Keratinocyte (primary cell): ENCODE results near the gene TMC1. TPM values are rescaled to one million over a fixed set of nuclear protein-coding genes. Genes with fewer than 3 reads are reported as not detected.

Experiments used
- DNase-seq: peaks from one replicate; pipeline ENCODE4 v3.0.0-alpha.2; 2011; ENCODE audit warnings: low read depth, missing footprints, low spot score
- FAIRE-seq: peaks from 2 replicates; lab custom pipeline; 2011; peaks lifted over from hg19 to GRCh38; lab: Jason Lieb, UNC
- H2AFZ ChIP-seq: 2 replicates; pipeline ENCODE4 v1.6.0; 2012; ENCODE audit warnings: low read length, control low read depth, inconsistent platforms; ENCODE audit not compliant: control insufficient read depth
- H3K27ac ChIP-seq: 2 replicates; pipeline ENCODE4 v1.5.1; 2011; ENCODE audit warnings: low read length; ENCODE audit not compliant: control insufficient read depth, insufficient read depth
- H3K27me3 ChIP-seq: 3 replicates; pipeline ENCODE4 v1.6.0; 2011; ENCODE audit warnings: low read length; ENCODE audit not compliant: control insufficient read depth, insufficient read depth; ENCODE audit errors: extremely low read depth
- H3K36me3 ChIP-seq, 2 experiments: 2 replicates in 1 of 2; 3 replicates in 1 of 2; pipeline ENCODE4 v1.5.1; 2011; ENCODE audit warnings: low read length in 2 of 2, mild to moderate bottlenecking in 1 of 2; ENCODE audit not compliant: control insufficient read depth in 2 of 2, insufficient read depth in 2 of 2; ENCODE audit errors: extremely low read depth in 1 of 2
- H3K4me1 ChIP-seq: 3 replicates; pipeline ENCODE4 v1.5.1; 2011; ENCODE audit warnings: low read length; ENCODE audit not compliant: control insufficient read depth, insufficient read depth; ENCODE audit errors: extremely low read depth
- H3K4me2 ChIP-seq: 3 replicates; pipeline ENCODE4 v1.6.0; 2011; ENCODE audit warnings: low read depth, low read length; ENCODE audit not compliant: control insufficient read depth, insufficient read depth; ENCODE audit errors: extremely low read depth
- H3K4me3 ChIP-seq, 3 experiments: fragments of 200-600 bp in 1 of 3; sonication (generic) in 1 of 3; 2 replicates in 2 of 3; 3 replicates in 1 of 3; pipeline ENCODE4 v1.5.1; 2011 to 2016; ENCODE audit warnings: low read length in 3 of 3, mild to moderate bottlenecking in 3 of 3, control low read depth in 2 of 3, inconsistent platforms in 1 of 3, low read depth in 1 of 3, mixed read lengths in 1 of 3, mixed run types in 1 of 3, moderate library complexity in 1 of 3; ENCODE audit not compliant: control insufficient read depth in 2 of 3, insufficient read depth in 2 of 3; ENCODE audit errors: extremely low read depth in 1 of 3
- H3K79me2 ChIP-seq: 2 replicates; pipeline ENCODE4 v1.6.0; 2012; ENCODE audit warnings: low read length; ENCODE audit not compliant: control insufficient read depth, insufficient read depth
- H3K9ac ChIP-seq: 3 replicates; pipeline ENCODE4 v1.6.0; 2011; ENCODE audit warnings: low read length; ENCODE audit not compliant: control insufficient read depth, insufficient read depth; ENCODE audit errors: extremely low read depth
- H3K9me1 ChIP-seq: 3 replicates; pipeline ENCODE4 v1.6.0; 2011; ENCODE audit warnings: low read length; ENCODE audit not compliant: control insufficient read depth, insufficient read depth; ENCODE audit errors: extremely low read depth
- H3K9me3 ChIP-seq: 2 replicates; pipeline ENCODE4 v1.5.1; 2012; ENCODE audit warnings: low read depth, low read length; ENCODE audit not compliant: control insufficient read depth
- H4K20me1 ChIP-seq: 3 replicates; pipeline ENCODE4 v1.6.0; 2011; ENCODE audit warnings: low read length; ENCODE audit not compliant: control insufficient read depth, insufficient read depth; ENCODE audit errors: extremely low read depth
- CTCF ChIP-seq, 3 experiments: IDR thresholded peaks in 1 of 3; conservative IDR thresholded peaks in 1 of 3; optimal IDR thresholded peaks in 1 of 3; 2 replicates in 2 of 3; 3 replicates in 1 of 3; pipeline versions ENCODE3 to v1.5.1; 2011; ENCODE audit warnings: low read length in 3 of 3, mild to moderate bottlenecking in 3 of 3, moderate library complexity in 2 of 3, control low read depth in 1 of 3, inconsistent platforms in 1 of 3; ENCODE audit not compliant: insufficient read depth in 2 of 3; ENCODE audit errors: extremely low read depth in 1 of 3
- EZH2 ChIP-seq: IDR thresholded peaks from one replicate; pipeline ENCODE4 v1.6.1; 2012; ENCODE audit warnings: inconsistent platforms, mild to moderate bottlenecking, low read length, moderate library complexity
- dilution Hi-C: fragments of 300-500 bp; cut with MboI; formaldehyde crosslinking; loops from one replicate; pipeline ENCODE4 v1.7.0; 2020; ENCODE audit warnings: low sequenced_read_pairs; ENCODE audit not compliant: extremely low pct_ligation_motif_present
- polyA plus RNA-seq, 5 experiments: library from polyadenylated mRNA; depleted of rRNA in 3 of 5; stranded (reverse) in 3 of 5; stranded (forward) in 1 of 5; unstranded in 1 of 5; fragments of >200 nt; gene quantifications; 1 replicate in 1 of 5; 2 replicates in 3 of 5; 3 replicates in 1 of 5; pipeline versions ENCODE4 v1.2.1 to v1.2.3, GENCODE V29; 2011 to 2012; ENCODE audit warnings: missing spikeins in 2 of 5, low read depth in 1 of 5, low replicate concordance in 1 of 5

Gene TMC1
- polyA plus RNA-seq, 1 donor (not counting 4 experiments of a cell fraction or from before 2014, with no cell fraction given) = 0.05 TPM

- H3K4me2 ChIP-seq = no peak overlapping the region
- H3K79me2 ChIP-seq = no peaks in the 10 kb centered on the region
- H3K9me1 ChIP-seq = no peaks in the 10 kb centered on the region
- FAIRE-seq = no peak
- no peaks in the 10 kb centered on the region for H3K9me3 ChIP-seq
- dilution Hi-C loops = no loop called here
- TF ChIP-seq CTCF (optimal IDR thresholded peaks at IDR 0.05 in 1 of 3, IDR thresholded peaks at IDR 0.05 in 1 of 3, conservative IDR thresholded peaks at IDR 0.05 in 1 of 3; ENCODE audit: extremely low read depth in 1 of 3, insufficient read depth in 2 of 3, low read length in 3 of 3) = no peak
- TF ChIP-seq EZH2 = no peak
- H3K4me3 ChIP-seq = no peak overlapping the region
- no peaks in the 10 kb centered on the region for H4K20me1 ChIP-seq
- H3K9ac ChIP-seq = no peak overlapping the region
- DNase-seq = no peak
- no peaks in the 10 kb centered on the region for H3K36me3 ChIP-seq
- no peak overlapping the region for H3K27ac ChIP-seq
- H3K27me3 ChIP-seq = no peaks in the 10 kb centered on the region
- peak overlapping the region; percentile 2 for H2AFZ ChIP-seq
- H3K4me1 ChIP-seq = no peaks in the 10 kb centered on the region
Measured at GRCh38 chr9:72743836-72744235, 222.4 kb downstream of the TMC1 start.

- Histone ChIP-seq H2AFZ (no peak overlapping the region), H4K20me1 (no peaks in the 10 kb centered on the region), H3K9ac (no peak overlapping the region), H3K4me1 (no peaks in the 10 kb centered on the region), H3K27ac (no peak overlapping the region), H3K36me3 (no peaks in the 10 kb centered on the region), H3K4me3 (no peak overlapping the region), H3K79me2 (no peaks in the 10 kb centered on the region), H3K27me3 (no peaks in the 10 kb centered on the region), H3K4me2 (no peak overlapping the region), H3K9me3 (no peaks in the 10 kb centered on the region), H3K9me1 (no peaks in the 10 kb centered on the region)
- FAIRE-seq (no peak), DNase-seq (no peak)
- dilution Hi-C loops = no loop called here
- TF ChIP-seq CTCF (optimal IDR thresholded peaks at IDR 0.05 in 1 of 3, IDR thresholded peaks at IDR 0.05 in 1 of 3, conservative IDR thresholded peaks at IDR 0.05 in 1 of 3; ENCODE audit: extremely low read depth in 1 of 3, insufficient read depth in 2 of 3, low read length in 3 of 3) (no peak), EZH2 (no peak)
Measured at GRCh38 chr9:72749276-72749675, 227.9 kb downstream of the TMC1 start.
